Caco-2 (cell line): Measurements from ENCODE around the gene EPHB1. TPM values are rescaled to one million over a fixed set of nuclear protein-coding genes. Genes with fewer than 3 reads are reported as not detected.

Experiments
- BruUV-seq: library from RNA; stranded (reverse); fragments of 400-500 nt; replicated peaks from 2 replicates; lab custom pipeline; 2021; lab: Mats Ljungman, UMichigan
- CTCF ChIA-PET: fragments of 300-600 bp; sonication (Branson Sonifier 250); formaldehyde crosslinking; loops from one replicate; lab custom pipeline; 2022; ENCODE audit warnings: antibody characterized with exemption; lab: Charles Lee
- POLR2A ChIA-PET: fragments of 300-600 bp; sonication (Branson Sonifier 250); formaldehyde crosslinking; loops from one replicate; lab custom pipeline; 2022; ENCODE audit warnings: antibody characterized with exemption; lab: Charles Lee
- DNase-seq, 2 experiments: peaks; one replicate each; pipeline versions ENCODE4 v3.0.0 to v3.0.0-alpha.2; 2020 to 2022
- H3K27me3 ChIP-seq: replicated peaks from 2 replicates; pipeline ENCODE4 v1.6.0; 2011; ENCODE audit warnings: low read length; ENCODE audit not compliant: control insufficient read depth, insufficient read depth
- H3K36me3 ChIP-seq: 2 replicates; pipeline ENCODE4 v1.5.1; 2011; ENCODE audit warnings: low read length; ENCODE audit not compliant: control insufficient read depth, insufficient read depth
- H3K4me1 ChIP-seq: fragments of 250-450 bp; sonication (Bioruptor Pico); 2 replicates; pipeline ENCODE4 v1.5.1; 2020; ENCODE audit warnings: mild to moderate bottlenecking
- H3K4me3 ChIP-seq: 2 replicates; pipeline ENCODE4 v1.5.1; 2011; ENCODE audit warnings: low read depth, mild to moderate bottlenecking, control low read depth, low read length
- H3K9me3 ChIP-seq: fragments of 250-450 bp; sonication (Bioruptor Pico); 2 replicates; pipeline ENCODE4 v1.5.1; 2020; ENCODE audit warnings: mild to moderate bottlenecking, moderate library complexity
- H3K27ac Mint-ChIP-seq: one replicate; pipeline ENCODE4 v1.8.0; 2022; ENCODE audit warnings: mixed read lengths; ENCODE audit not compliant: unreplicated experiment
- H3K27me3 Mint-ChIP-seq: one replicate; pipeline ENCODE4 v1.8.0; 2022; ENCODE audit warnings: mixed read lengths; ENCODE audit not compliant: insufficient read depth, unreplicated experiment
- H3K36me3 Mint-ChIP-seq: one replicate; pipeline ENCODE4 v1.8.0; 2022; ENCODE audit warnings: mild to moderate bottlenecking, mixed read lengths; ENCODE audit not compliant: insufficient read depth, unreplicated experiment
- H3K4me1 Mint-ChIP-seq: one replicate; pipeline ENCODE4 v1.8.0; 2022; ENCODE audit warnings: low read depth, mixed read lengths; ENCODE audit not compliant: unreplicated experiment
- H3K4me3 Mint-ChIP-seq: one replicate; pipeline ENCODE4 v1.8.0; 2022; ENCODE audit warnings: mild to moderate bottlenecking, moderate library complexity, mixed read lengths; ENCODE audit not compliant: unreplicated experiment
- H3K9me3 Mint-ChIP-seq: one replicate; pipeline ENCODE4 v1.8.0; 2022; ENCODE audit warnings: mixed read lengths; ENCODE audit not compliant: unreplicated experiment
- intact Hi-C: fragments of 100-400 bp; cut with micrococcal nuclease; formaldehyde crosslinking; loops from one replicate; pipeline ENCODE4 v1.10.0; 2022; ENCODE audit not compliant: unreplicated experiment
- total RNA-seq: library from RNA; stranded (reverse); gene quantifications from 2 replicates; pipeline ENCODE4 v1.2.3, GENCODE V29; 2022
- TF ChIP-seq, protein P1 (sequence below), 2 experiments: fragments of 200-600 bp in 1 of 2; IDR thresholded peaks; 1 replicate in 1 of 2; 2 replicates in 1 of 2; pipeline versions ENCODE4 v1.5.1 to v1.8.0; 2011 to 2022; ENCODE audit warnings: antibody characterized with exemption in 1 of 2, control low read depth in 1 of 2, inconsistent platforms in 1 of 2, low read depth in 1 of 2, low read length in 1 of 2, mild to moderate bottlenecking in 1 of 2, moderate library complexity in 1 of 2; ENCODE audit not compliant: insufficient read depth in 1 of 2, severe bottlenecking in 1 of 2, unreplicated experiment in 1 of 2

The EPHB1 gene
- total RNA-seq, 1 experiment from 2014 or later = 2.3 TPM

DNA sequence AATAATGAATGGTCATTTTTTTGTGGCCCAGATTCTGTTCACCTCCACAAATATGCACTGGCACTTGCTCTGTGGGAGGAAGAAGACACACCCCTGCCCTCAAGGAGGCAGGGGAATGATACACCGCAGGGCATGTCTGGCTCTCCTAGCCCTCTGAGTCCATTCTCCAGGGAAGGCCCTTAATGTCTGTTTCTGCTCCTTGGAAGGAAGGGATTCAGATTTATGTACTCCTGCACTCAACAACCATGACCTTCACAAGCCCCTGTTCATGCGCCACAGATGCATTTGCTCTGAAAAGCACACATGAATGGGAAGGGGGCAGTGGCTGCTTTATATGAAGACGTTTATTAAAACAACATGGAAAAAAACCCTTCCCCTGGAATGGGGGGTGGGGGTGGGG lies 333.8 kb downstream of the EPHB1 start:
- peaks cover 10% of the 10 kb centered on the region for H3K27me3 Mint-ChIP-seq
- H3K27ac Mint-ChIP-seq = no peak overlapping the region
- ChIA-PET POLR2A (no interaction called here), CTCF (no interaction called here)
- H3K4me1 ChIP-seq = no peaks in the 10 kb centered on the region
- H3K36me3 ChIP-seq = no peaks in the 10 kb centered on the region
- intact Hi-C loops = no loop called here
- no TSS peak for BruUV-seq
- DNase-seq = no peak
- no peaks in the 10 kb centered on the region for H3K36me3 Mint-ChIP-seq
- no peaks in the 10 kb centered on the region for H3K9me3 ChIP-seq
- TF ChIP-seq, protein P1, sequence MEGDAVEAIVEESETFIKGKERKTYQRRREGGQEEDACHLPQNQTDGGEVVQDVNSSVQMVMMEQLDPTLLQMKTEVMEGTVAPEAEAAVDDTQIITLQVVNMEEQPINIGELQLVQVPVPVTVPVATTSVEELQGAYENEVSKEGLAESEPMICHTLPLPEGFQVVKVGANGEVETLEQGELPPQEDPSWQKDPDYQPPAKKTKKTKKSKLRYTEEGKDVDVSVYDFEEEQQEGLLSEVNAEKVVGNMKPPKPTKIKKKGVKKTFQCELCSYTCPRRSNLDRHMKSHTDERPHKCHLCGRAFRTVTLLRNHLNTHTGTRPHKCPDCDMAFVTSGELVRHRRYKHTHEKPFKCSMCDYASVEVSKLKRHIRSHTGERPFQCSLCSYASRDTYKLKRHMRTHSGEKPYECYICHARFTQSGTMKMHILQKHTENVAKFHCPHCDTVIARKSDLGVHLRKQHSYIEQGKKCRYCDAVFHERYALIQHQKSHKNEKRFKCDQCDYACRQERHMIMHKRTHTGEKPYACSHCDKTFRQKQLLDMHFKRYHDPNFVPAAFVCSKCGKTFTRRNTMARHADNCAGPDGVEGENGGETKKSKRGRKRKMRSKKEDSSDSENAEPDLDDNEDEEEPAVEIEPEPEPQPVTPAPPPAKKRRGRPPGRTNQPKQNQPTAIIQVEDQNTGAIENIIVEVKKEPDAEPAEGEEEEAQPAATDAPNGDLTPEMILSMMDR (IDR thresholded peaks at IDR 0.05; ENCODE audit: insufficient read depth in 1 of 2, low read depth in 1 of 2, low read length in 1 of 2, severe bottlenecking in 1 of 2, unreplicated experiment in 1 of 2) = no peak
- no peaks in the 10 kb centered on the region for H3K9me3 Mint-ChIP-seq
- no peaks in the 10 kb centered on the region for H3K27me3 ChIP-seq
- H3K4me1 Mint-ChIP-seq = no peaks in the 10 kb centered on the region
- H3K4me3 ChIP-seq = no peak overlapping the region
- no peak overlapping the region for H3K4me3 Mint-ChIP-seq

DNA sequence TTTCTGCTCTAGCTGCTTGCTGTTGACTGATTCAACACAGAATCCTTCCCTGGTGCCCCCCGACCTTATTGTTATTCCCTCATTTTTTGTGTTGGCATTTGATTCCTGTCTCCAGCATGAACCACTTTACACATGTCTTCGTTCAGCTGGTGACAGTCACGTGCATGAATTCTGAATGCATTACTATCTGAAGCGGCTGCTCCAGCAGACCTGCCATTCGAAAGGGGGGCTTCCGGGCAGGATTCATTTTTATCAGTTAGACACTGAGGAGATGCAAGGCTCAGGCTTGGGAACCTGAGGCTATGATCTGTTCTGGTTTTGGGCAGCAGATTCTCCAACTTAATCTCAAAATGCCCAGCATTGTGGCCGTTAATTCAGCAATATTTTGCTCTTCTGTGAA lies 336.2 kb downstream of the EPHB1 start:
- Mint-ChIP-seq H3K4me3 (no peak overlapping the region), H3K9me3 (no peaks in the 10 kb centered on the region), H3K27ac (no peak overlapping the region), H3K4me1 (no peaks in the 10 kb centered on the region), H3K36me3 (no peaks in the 10 kb centered on the region), H3K27me3 (peaks cover 14% of the 10 kb centered on the region)
- BruUV-seq = no TSS peak
- ChIA-PET POLR2A (no interaction called here), CTCF (no interaction called here)
- TF ChIP-seq, protein P1 (IDR thresholded peaks at IDR 0.05; ENCODE audit: insufficient read depth in 1 of 2, low read depth in 1 of 2, low read length in 1 of 2, severe bottlenecking in 1 of 2, unreplicated experiment in 1 of 2) = no peak
- intact Hi-C loops = no loop called here
- Histone ChIP-seq H3K4me3 (no peak overlapping the region), H3K36me3 (no peaks in the 10 kb centered on the region), H3K9me3 (no peaks in the 10 kb centered on the region), H3K4me1 (no peaks in the 10 kb centered on the region), H3K27me3 (no peaks in the 10 kb centered on the region)
- no peak for DNase-seq

DNA sequence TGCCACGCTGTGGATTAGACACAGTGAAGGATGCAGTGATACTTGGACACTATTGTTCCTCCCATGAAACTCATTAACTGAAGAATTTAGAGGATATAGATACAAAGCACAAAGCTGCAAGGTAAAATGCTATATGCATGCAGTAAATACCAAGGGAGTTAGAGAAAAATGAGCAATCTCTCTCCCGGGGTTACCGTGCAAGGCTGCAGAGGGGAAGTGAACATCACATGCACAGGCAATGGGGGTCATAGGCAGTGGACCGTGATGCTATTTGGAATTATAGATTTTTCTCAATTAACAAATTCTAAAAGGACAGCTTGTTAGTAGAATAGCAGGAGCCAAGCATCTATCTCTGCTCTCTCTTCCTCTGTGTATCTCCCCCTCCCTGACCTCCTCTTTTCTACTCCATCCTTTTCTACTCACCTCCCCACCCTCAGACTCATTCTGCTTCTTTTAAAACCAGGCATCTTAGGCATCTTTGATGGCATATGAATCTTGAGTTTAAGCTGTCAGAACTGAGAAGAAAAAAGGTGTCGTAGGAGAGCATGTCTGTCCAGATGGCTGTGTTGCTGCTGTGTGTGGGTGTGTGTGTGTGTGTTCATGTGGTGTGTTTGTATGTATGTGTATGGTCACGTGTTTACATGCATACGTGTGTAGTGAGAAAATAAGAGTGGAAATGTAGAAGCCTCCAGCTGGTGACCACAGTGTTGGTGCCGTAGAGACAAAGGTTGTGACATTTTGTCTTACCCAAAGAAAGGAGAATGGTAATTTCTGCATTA lies 339.0 kb downstream of the EPHB1 start:
- intact Hi-C loops = no loop called here
- H3K9me3 Mint-ChIP-seq = no peaks in the 10 kb centered on the region

More for the DNA sequence above, 339.0 kb downstream of the EPHB1 start:
- no peaks in the 10 kb centered on the region for H3K4me1 ChIP-seq
- no peaks in the 10 kb centered on the region for H3K36me3 ChIP-seq
- no peaks in the 10 kb centered on the region for H3K9me3 ChIP-seq
- peaks cover 14% of the 10 kb centered on the region for H3K27me3 Mint-ChIP-seq
- H3K27ac Mint-ChIP-seq = no peak overlapping the region
- no peaks in the 10 kb centered on the region for H3K27me3 ChIP-seq
- no peak for DNase-seq
- POLR2A ChIA-PET = no interaction called here
- no peak overlapping the region for H3K4me3 Mint-ChIP-seq
- H3K4me1 Mint-ChIP-seq = no peaks in the 10 kb centered on the region
- BruUV-seq = no TSS peak
- no peaks in the 10 kb centered on the region for H3K36me3 Mint-ChIP-seq
- CTCF ChIA-PET = no interaction called here
- TF ChIP-seq, protein P1 (IDR thresholded peaks at IDR 0.05; ENCODE audit: insufficient read depth in 1 of 2, low read depth in 1 of 2, low read length in 1 of 2, severe bottlenecking in 1 of 2, unreplicated experiment in 1 of 2) = no peak
- H3K4me3 ChIP-seq = no peak overlapping the region
